ENCODE measurements around the gene FPR1.

The FPR1 gene

GRCh38 chr19:51751655-51752054, at the start of gene FPR1:
Gene FPR1, minus strand, starts transcription at chr19:51751878. Its CDS starts 4,884 bp downstream, at chr19:51746994.
- no peak for DNase-seq

- DNase-seq = no peak
These were observed 49.0 kb upstream of the FPR1 start for GRCh38 chr19:51800473-51801244.

- DNase-seq = no peak
These were observed 48.2 kb upstream of the FPR1 start for GRCh38 chr19:51799774-51800472.

- no peak for DNase-seq
These were observed 47.5 kb upstream of the FPR1 start for GRCh38 chr19:51799034-51799773.

- DNase-seq = no peak
These were observed 46.4 kb upstream of the FPR1 start for GRCh38 chr19:51798062-51798461.

- DNase-seq = no peak
These were observed 45.8 kb upstream of the FPR1 start for GRCh38 chr19:51797480-51797879.

- no peak for DNase-seq
These were observed 44.6 kb upstream of the FPR1 start for GRCh38 chr19:51796195-51796679.

GRCh38 chr19:51794885-51795490, 43.3 kb upstream of the FPR1 start, which contains the start of gene FPR3:
Gene FPR3, plus strand, starts transcription at chr19:51795157. Its CDS starts 28,592 bp downstream, at chr19:51823749.
- no peak for DNase-seq

- no peak for DNase-seq
These were observed 42.3 kb upstream of the FPR1 start for GRCh38 chr19:51793994-51794393.

GRCh38 chr19:51792932-51793331, 41.3 kb upstream of the FPR1 start:
- no peak for DNase-seq

- DNase-seq = no peak
These were observed 37.5 kb upstream of the FPR1 start for GRCh38 chr19:51789061-51789795.

- no peak for DNase-seq
These were observed 36.4 kb upstream of the FPR1 start for GRCh38 chr19:51788029-51788428.

GRCh38 chr19:51786646-51787494, 35.2 kb upstream of the FPR1 start:
- DNase-seq = no peak

- no peak for DNase-seq
These were observed 33.4 kb upstream of the FPR1 start for GRCh38 chr19:51784922-51785690.

- DNase-seq = no peak
These were observed 32.6 kb upstream of the FPR1 start for GRCh38 chr19:51784109-51784785.

GRCh38 chr19:51783372-51783771, 31.7 kb upstream of the FPR1 start:
- DNase-seq = no peak

- no peak for DNase-seq
These were observed 30.3 kb upstream of the FPR1 start for GRCh38 chr19:51781999-51782398.

- DNase-seq = no peak
These were observed 28.6 kb upstream of the FPR1 start for GRCh38 chr19:51780270-51780669.

- DNase-seq = no peak
These were observed 28.0 kb upstream of the FPR1 start for GRCh38 chr19:51779703-51780102.

GRCh38 chr19:51779181-51779580, 27.5 kb upstream of the FPR1 start:
- DNase-seq = no peak

Data from NCI-H1105 (cell line).